ENCODE results near the gene MMP19.
"Not testable (repeated sequence)": the region's sequence is repeated elsewhere in the genome, so short reads cannot be mapped to it uniquely, and the experiment has no call there.

Gene MMP19, protein sequence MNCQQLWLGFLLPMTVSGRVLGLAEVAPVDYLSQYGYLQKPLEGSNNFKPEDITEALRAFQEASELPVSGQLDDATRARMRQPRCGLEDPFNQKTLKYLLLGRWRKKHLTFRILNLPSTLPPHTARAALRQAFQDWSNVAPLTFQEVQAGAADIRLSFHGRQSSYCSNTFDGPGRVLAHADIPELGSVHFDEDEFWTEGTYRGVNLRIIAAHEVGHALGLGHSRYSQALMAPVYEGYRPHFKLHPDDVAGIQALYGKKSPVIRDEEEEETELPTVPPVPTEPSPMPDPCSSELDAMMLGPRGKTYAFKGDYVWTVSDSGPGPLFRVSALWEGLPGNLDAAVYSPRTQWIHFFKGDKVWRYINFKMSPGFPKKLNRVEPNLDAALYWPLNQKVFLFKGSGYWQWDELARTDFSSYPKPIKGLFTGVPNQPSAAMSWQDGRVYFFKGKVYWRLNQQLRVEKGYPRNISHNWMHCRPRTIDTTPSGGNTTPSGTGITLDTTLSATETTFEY

DNA sequence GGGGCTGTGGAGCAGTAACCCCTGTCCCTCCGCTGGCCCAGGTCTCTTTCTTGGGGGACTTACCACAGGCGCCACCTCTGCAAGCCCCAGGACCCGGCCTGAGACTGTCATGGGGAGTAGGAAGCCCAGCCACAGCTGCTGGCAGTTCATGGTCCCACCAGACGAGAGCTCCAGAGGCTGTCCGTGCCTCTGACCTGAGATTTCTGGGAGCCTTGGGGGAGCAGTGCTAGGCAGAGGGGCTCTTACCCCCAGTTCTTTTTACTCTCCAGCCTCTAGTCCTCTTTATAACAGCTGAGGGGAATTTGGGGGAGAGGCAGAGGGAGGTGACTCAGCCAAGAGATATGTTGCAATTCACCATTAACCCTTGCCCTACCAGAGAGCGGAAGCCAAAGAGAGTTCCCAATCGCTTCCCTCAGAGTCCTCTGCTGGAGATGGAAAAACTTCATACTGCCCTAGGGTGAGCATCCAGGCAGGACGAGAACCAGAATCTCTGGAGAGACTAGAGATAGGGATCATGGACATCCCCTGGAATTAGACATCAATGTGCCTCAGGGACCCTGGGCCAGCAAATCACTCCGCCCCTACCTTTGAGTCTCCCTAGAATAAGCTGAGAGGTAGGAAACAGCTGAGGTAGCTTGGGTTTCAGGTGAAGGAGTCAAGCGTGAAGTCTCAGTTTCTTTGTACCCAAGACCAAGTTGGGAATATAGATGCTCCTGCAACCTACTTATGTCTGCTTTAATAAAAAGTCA lies at the start of gene MMP19:
Gene MMP19 (minus strand): TSS at position 256 of the 749 bp plus-strand sequence. CDS start 106 bp downstream, at position 150.
- peak; percentile 35 for DNase-seq (ENCODE audit: low spot score)

DNA sequence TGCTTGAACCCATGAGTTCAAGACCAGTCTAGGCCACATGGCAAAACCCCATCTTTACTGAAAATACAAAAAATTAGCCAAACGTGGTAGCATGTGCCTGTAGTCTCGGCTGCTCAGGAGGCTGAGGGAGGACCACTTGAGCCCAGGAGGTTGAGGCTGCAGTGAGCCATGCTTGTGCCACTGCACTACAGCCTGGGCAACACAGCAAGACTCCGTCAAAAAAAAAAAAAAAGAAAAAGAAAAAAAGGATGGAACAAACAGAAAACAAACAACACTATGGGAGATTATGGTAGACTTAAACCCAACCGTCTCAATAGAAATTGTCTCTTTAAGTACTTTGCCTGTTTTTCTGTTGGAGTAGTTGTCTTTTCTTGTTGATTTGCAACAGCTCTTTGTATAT lies 48.6 kb upstream of the MMP19 start:
- DNase-seq (ENCODE audit: low spot score) = no peak

DNA sequence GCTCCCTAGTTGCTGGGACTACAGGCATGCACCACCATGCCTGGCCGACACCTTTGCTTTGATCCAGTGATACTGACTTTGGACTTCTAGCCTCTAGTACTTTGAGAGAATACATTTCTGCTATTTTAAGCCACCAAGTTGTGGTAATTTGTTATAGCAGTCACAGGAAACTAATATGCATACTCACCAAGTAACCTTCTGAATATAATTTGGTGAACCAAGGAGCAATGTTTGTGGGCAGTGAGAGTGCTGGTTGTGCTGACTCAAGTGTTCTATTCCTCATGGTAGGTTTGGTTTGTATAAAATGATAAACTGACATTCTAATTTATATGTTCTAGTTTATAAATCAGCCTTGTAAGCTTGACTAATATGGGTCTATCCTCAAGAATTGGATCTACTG lies 42.4 kb upstream of the MMP19 start:
- DNase-seq (ENCODE audit: low spot score) = no peak

DNA sequence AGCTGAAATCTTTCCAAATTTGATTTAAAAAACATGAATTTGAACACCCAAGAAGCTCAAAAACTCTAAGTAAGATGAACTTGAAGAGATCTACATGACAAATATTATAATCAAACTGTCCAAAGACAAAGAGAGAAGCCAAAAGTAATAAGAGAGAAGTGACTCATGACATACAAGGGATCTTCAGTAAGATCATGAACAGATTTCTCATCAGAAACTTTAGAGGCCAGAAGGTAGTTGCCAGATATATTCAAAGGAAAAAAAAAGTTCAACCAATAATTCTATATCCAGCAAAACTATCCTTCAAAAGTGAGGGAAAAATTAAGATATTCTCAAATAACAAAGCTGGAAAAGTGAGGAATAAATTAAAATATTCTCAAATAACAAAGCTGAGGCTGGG lies 35.1 kb upstream of the MMP19 start:
- DNase-seq (ENCODE audit: low spot score) = no peak

DNA sequence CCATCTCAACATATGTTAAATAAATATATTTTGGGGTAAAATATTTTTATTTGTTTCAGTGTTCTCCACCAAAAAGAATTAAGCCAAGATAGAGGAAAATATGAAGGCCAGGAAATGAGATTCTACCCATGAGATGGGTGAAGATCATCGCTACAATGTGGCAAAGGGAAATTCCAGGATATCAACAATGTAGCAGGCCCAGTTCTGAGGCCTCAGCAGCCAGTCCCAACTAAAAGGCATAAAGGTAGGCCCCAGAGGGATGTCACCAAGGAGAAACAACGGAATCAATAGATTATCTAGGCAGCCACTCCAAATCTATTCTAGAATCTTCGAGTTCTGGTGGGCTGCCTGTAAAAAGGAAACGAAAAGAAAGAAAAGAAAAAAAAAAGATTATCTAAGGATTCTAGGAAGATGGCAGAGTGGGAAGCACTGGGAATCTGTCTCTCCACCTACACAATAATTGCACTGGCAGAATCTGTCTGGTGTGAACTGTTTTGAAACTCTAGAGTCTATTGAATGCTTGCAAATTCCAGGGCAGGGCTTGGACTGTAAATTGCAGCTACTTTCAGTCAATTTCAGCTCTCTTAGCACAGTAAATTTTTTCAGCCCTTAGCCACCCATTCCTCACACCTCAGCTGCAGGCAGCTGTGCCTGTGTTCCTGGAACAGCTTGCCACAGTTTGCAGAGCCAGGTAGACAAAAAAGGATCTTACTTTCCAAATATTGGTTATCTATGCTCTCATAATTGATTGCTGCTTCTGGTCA lies 33.1 kb upstream of the MMP19 start:
- no peak for DNase-seq (ENCODE audit: low spot score)

DNA sequence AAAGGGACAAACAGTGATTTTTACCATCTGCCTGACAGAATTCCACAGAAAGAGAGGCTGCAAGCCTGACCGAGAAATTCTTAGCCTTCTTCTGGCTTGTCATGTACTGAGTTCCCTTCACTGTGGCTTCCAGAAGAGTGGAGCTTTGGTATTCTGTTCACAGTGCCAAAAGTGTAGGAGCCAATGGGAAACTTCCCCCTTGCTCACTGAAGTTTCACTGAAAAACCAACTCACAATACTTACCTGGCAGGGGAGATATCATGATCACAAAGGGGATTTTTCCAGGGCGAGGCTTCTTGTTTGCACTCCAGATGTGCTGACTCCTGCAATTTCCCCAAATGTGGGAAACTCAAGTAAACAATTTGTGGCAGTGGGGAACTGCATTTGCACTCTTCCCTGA lies 31.7 kb upstream of the MMP19 start:
- DNase-seq (ENCODE audit: low spot score) = no peak

DNA sequence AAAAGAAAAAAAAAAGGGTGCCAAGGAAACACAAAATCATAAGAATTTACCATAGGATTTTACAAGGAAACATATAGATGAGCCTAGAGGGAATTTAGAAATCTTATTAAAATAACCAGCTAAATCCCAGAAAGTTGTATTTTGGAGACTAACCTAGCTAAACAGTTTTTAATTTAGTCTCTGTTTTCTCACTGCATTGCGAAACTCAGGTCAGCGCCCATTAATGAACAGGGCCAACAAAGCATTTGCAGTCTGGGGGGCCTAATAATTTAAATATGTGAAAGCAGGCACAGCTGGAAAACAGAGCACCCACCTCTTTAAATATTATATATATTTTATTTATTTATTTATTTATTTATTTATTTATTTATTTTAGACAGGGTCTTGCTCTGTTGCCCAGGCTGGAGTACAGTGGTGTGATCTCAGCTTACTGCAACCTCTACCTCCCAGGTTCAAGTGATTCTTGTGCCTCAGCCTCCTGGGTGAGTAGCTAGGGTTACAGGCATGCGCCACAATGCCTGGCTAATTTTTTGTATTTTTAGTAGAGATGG lies 23.8 kb upstream of the MMP19 start:
- not testable (repeated sequence) for DNase-seq (ENCODE audit: low spot score)

DNA sequence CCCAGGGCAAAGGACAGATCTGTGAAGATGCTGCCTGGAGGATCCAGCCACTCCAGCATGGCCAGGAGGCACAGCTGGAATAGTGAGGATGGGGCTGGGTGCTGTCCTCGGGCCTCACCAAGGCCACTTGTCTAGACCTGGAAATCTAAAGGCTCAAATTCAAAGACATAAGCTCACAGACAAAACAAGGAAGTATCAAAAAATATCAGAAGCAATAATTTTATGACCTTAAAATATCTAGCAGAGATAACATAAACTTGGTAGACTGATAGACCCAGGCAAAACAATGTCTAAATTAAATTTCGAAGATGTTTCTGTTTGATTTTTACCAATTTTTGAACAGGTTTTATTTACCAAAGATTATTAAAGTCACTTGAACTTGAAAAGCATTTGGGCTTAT lies 22.6 kb upstream of the MMP19 start:
- no peak for DNase-seq (ENCODE audit: low spot score)

DNA sequence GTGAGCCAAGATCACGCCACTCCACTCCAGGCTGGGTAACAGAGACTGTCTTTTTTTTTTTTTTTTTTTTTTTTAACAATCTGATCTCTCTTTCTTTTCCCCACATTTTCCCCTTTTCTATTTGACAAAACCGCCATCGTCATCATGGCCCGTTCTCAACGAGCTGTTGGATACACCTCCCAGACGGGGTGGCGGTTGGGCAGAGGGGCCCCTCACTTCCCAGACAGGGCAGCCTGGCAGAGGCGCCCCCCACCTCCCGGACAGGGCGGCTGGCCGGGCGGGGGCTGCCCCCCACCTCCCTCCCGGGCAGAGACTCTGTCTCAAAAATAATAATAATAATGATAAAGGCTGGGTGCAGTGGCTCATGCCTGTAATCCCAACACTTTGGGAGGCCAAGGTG lies 20.2 kb upstream of the MMP19 start:
- not testable (repeated sequence) for DNase-seq (ENCODE audit: low spot score)

DNA sequence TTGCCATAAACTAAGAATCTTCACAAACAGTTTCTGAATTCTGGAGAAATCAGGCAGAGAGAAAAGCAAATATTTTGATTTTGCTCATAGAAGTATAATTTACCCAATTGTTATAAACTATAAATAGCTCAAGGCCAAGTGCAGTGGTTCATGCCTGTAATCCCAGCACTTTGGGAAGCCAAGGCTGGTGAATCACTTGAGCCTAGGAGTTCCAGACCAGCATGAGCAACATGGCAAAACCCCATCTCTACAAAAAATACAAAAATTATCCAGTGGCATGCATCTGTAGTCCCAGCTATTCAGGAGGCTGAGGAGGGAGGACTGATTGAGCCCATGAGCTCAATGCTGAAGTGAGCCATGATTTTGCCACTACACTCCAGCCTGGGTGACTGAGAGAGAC lies 19.6 kb upstream of the MMP19 start:
- DNase-seq (ENCODE audit: low spot score) = no peak

DNA sequence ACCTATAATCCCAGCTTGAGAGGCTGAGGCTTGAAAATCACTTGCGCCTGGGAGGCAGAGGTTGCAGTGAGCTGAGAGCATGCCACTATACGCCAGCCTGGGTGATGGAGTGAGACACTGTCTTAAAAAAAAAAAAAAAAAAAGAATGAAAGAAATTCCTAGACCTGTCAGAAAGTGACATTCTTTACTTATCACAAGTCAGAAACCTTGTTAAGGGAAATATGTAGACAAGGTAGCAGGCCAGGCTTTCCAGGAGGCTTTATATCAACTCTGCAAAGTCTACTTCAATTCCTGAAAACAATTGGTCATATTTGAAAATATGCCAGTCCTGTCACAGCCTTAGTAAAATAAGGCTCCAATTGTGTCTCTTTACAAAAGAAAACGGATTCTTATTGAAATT lies 19.1 kb upstream of the MMP19 start:
- DNase-seq (ENCODE audit: low spot score) = no peak

DNA sequence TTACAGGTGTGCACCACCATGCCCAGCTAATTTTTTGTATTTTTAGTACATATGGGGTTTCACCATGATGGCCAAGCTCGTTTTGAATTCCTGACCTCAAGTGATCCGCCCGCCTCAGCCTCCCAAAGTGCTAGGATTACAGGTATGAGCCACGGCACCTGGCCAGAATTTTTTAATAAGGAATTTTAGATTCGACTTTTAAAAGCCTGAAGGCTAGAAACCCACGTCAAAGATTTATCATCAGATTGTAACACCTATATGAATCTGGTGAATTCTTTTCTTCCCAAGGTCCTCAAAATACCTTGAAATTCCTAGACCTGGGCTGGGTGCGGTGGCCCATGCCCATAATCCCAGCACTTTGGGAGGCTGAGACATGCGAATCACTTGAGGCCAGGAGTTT lies 18.7 kb upstream of the MMP19 start:
- DNase-seq (ENCODE audit: low spot score) = no peak

DNA sequence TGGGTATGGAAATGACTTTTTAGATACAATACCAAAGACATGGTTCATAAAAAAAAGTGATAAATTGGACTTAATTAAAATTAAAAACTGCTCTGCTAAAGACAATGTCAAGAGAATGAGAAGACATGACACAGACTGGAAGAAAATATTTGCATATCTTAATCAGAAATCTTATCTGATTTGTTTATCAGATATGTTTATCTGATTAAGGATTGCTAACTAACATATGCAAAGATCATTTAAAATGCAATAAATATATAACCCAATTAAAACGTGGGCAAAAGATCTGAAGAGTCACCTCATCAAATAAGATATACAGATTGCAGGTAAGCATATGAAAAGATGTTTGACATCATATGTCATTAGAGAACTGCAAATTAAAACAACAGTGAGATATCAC lies 10.0 kb upstream of the MMP19 start:
- no peak for DNase-seq (ENCODE audit: low spot score)

DNA sequence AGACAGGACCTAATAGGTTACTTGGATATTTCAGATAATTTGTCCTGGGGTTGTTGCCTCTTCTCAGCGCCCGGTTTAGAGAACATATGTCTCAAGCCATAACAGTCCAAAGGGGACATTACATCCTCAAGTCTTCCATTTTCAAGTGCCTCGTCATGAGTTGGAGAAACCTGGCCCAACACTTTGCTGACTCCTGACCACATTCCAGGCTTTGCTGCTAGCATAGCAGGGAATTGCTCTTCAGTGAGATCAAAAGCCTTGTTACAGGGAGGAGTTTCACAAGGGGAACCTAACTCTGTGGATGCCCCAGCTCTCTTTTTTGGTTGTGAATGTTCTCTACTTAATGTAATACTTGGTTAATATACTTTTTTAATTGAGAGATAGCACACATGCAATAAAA lies 8.2 kb upstream of the MMP19 start:
- no peak for DNase-seq (ENCODE audit: low spot score)

DNA sequence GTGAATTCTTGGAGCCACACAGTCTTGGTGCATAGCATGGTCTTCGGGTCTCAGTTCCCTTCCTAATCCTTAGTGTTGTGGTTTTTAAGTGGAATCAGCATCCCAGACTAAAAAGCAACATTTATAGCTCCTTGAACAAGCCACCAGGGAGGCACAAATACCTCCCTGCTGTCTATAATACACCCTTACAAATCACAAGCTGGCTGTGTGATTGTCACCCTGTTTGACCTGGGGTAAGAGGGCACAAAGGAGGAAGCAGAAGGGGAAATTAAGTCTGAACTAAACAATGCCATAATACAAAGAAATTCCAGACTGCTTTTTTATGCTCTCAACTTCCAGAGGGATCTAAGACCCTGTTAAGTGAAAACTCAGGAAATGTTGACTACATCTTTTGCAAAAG lies 7.7 kb upstream of the MMP19 start:
- DNase-seq (ENCODE audit: low spot score) = no peak

DNA sequence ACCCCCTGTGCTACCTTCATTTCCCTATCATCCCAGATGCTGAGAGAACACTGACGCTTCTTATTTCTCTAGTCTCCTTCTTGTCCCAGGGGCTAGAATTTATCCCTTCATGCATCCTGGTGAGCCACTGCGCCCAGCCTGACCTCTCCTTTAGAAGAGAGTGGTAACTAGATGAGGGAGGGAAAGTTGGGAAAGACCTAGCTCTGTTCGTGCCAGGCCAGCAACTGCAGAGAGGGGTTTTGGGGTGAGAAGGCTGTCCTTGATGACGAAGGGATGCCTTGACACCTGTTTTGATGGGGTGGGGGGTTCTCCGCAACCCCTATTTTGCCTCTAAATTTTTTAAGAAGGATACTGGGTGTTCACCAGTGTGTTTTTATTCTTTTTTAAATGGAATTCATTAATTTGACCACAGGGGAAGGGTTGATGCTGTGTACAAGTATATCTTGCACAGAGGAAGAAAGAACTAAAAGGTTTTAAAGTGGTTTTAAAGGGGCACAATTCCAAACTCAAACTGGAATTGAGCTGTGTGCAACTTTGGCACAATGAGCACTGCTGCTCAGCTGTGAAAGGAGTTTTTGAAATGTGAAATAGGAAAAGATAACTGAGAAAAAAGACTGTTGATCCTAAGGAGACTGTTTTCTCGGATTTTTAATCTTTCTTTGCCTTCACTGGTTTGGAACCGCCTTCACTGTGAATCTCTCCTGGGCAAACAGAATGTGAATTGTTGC lies 7.0 kb upstream of the MMP19 start:
- DNase-seq (ENCODE audit: low spot score) = no peak

DNA sequence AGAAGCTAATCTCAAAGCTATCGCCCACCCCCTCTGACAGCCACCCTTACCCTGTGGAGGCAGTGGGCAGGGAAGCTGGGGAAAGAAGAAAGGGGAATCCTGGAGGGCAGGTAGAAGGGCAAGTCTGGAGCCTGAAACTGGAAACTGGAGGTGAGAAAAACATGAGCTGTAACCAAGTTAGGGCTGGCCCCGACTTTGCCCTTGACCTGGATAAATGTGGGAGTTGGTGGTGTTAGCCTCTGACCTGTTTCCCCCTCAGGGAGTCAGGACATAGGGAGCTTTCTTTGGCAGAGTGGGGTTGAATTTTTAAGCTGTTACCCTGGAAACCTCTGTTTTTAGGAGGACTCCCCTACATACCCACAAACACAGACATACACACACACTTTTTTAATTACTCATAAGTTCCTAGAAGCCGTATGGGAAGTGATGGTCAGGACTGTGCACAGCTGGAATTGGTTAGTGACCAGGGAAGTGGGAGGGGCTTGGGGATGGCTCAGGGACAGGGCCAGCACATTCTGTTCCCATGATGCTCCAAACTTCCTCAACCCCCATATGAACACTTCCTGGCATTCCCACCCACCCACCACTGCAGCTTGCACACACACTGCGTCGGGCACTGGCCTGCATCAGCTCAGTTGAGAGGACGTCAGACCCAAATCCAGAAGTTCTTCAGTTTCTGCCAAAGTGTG lies 5.0 kb upstream of the MMP19 start:
- peak; percentile 78 for DNase-seq (ENCODE audit: low spot score)

DNA sequence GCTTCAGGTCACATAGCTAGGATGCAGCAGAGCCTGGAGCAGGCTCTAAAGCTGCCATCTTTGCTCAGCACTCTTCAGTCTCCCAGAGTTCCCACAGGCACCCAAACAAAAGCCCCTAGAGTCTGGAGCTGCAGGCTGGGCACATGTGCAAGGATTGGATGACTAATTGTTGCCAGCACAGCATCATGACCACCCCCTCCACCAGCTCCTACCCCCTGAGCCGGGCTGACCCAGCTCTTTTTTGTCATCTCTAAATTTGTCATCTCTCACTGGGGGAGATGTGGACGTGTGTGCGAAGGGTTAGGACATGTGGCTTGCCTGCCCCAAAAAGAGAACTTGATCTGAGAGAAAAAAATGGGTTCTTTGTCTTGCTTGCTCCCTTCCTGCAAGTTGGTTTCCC lies 4.3 kb upstream of the MMP19 start:
- no peak for DNase-seq (ENCODE audit: low spot score)

DNA sequence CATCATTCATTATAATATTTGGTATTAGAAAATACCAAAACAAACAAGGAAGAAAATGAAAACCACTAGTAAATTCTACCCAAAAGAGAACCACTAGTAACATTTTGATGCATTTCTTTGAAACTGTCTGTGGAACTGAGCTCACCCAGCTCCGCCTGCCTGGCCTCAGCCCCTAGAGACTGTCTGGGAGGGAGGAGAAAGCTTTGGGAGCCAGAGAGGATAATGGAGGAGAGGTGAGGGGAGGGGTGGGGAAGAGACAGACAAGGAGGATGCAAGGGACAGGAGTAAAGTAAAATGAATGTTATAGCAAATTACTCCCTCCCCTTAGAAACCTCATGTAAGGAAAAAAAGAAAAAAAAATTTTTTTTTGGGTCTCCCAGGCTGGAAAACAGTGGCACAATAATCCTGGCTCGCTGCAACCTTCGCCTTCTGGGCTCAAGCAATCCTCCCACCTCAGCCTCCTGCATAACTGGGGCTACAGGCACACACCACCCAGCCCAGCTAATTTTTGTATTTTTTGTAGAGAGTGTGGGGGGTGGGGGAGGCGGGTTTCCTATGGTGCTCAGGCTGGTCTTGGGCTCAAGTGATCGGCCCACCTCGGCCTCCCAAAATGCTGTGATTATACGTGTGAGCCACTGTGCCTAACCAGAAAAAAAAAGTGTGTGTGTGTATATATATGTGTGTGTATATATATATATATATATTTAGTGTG lies 3.2 kb upstream of the MMP19 start:
- no peak for DNase-seq (ENCODE audit: low spot score)

DNA sequence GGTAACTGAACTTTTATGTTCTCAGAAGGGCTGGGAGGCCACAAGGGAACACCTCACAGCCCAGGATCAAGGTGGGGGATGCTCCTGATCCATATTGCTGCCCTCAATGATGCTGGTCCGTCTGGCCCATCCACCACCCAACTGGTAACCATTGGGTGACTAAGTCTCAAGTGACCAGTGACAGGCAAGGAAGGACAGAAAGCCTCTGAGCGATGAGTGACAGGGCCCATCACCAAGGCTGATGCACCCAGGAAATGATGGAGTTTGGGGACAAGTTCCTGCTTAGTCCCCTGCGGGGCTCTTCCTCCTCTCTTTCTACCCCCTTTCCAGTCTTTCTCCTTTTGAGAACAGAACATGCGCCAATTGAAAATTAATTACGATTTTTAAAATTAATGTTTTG lies 2.6 kb upstream of the MMP19 start:
- DNase-seq (ENCODE audit: low spot score) = no peak
